Measurements from ENCODE around the gene C4orf50.

- TF ChIP-seq, protein P1, sequence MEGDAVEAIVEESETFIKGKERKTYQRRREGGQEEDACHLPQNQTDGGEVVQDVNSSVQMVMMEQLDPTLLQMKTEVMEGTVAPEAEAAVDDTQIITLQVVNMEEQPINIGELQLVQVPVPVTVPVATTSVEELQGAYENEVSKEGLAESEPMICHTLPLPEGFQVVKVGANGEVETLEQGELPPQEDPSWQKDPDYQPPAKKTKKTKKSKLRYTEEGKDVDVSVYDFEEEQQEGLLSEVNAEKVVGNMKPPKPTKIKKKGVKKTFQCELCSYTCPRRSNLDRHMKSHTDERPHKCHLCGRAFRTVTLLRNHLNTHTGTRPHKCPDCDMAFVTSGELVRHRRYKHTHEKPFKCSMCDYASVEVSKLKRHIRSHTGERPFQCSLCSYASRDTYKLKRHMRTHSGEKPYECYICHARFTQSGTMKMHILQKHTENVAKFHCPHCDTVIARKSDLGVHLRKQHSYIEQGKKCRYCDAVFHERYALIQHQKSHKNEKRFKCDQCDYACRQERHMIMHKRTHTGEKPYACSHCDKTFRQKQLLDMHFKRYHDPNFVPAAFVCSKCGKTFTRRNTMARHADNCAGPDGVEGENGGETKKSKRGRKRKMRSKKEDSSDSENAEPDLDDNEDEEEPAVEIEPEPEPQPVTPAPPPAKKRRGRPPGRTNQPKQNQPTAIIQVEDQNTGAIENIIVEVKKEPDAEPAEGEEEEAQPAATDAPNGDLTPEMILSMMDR (IDR thresholded peaks at IDR 0.05; ENCODE audit: low read depth, low read length, missing input control): no peak
- TF ChIP-seq TAF1 (conservative IDR thresholded peaks at IDR 0.05) (no peak), GABPA (IDR thresholded peaks at IDR 0.05 in 1 of 2, conservative IDR thresholded peaks at IDR 0.05 in 1 of 2) (no peak)
Observed at GRCh38 chr4:5965225-5965624, 53.0 kb downstream of the C4orf50 start.
